Kidney epithelial cell (primary cell): ENCODE data around the gene TBL3. TPM values are rescaled to one million over a fixed set of nuclear protein-coding genes. Genes with fewer than 3 reads are reported as not detected.

Experiments
- DNase-seq: peaks from one replicate; pipeline ENCODE4 v3.0.0-alpha.2; 2010; ENCODE audit warnings: low read depth
- H3K27me3 ChIP-seq: 2 replicates; pipeline ENCODE4 v1.6.0; 2011; ENCODE audit warnings: low read length; ENCODE audit not compliant: control insufficient read depth, insufficient read depth
- H3K36me3 ChIP-seq: 2 replicates; pipeline ENCODE4 v1.5.1; 2011; ENCODE audit warnings: low read length; ENCODE audit not compliant: control insufficient read depth, insufficient read depth
- H3K4me3 ChIP-seq: 2 replicates; pipeline ENCODE4 v1.5.1; 2011; ENCODE audit warnings: low read depth, mild to moderate bottlenecking, control low read depth, low read length
- total RNA-seq: library from RNA; depleted of rRNA; stranded (reverse); fragments of >200 nt; gene quantifications from 2 replicates; pipeline ENCODE4 v1.2.3, GENCODE V29; 2015
- TF ChIP-seq, protein P1 (sequence below): IDR thresholded peaks from 2 replicates; pipeline ENCODE4 v1.5.1; 2011; ENCODE audit warnings: mild to moderate bottlenecking, moderate library complexity, low read length, control low read depth, inconsistent platforms; ENCODE audit not compliant: insufficient read depth, poor library complexity, severe bottlenecking

The TBL3 gene
- total RNA-seq, 1 donor from 2014 or later, result 70.3 TPM

DNA sequence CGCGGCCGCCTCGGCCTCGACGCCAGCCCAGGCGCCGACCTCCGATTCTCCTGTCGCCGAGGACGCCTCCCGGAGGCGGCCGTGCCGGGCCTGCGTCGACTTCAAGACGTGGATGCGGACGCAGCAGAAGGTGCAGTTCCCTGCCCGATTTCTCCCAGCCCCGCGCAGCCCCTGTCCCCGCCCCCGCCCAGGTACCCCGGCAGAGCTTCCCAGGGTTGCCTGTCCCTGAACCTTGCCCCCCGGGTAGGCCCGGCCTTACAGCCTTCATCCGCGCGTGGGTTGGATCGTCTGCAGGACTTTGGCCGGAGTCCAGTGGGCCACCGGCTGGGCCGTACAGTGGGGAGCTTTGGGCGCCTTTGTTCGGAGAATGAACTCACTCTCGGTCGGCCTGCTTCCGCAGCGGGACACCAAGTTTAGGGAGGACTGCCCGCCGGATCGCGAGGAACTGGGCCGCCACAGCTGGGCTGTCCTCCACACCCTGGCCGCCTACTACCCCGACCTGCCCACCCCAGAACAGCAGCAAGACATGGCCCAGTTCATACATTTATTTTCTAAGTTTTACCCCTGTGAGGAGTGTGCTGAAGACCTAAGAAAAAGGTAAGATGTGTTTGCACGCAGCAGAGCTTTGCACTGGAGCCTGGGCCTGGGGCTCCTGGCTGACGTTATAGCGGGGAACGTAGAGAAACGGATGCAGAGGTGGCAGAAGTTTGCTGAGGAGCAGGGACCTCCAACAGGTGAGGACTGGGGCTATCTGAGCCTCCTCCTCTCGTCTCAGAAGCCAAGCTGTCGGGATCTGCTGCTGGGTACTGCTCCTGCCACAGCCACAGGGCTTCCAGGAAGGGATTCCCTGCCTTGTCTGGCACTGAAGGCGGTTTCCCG, 12.7 kb downstream of the TBL3 start:
- H3K36me3 ChIP-seq, result peaks cover 5% of the 10 kb centered on the region
- DNase-seq, result no peak

DNA sequence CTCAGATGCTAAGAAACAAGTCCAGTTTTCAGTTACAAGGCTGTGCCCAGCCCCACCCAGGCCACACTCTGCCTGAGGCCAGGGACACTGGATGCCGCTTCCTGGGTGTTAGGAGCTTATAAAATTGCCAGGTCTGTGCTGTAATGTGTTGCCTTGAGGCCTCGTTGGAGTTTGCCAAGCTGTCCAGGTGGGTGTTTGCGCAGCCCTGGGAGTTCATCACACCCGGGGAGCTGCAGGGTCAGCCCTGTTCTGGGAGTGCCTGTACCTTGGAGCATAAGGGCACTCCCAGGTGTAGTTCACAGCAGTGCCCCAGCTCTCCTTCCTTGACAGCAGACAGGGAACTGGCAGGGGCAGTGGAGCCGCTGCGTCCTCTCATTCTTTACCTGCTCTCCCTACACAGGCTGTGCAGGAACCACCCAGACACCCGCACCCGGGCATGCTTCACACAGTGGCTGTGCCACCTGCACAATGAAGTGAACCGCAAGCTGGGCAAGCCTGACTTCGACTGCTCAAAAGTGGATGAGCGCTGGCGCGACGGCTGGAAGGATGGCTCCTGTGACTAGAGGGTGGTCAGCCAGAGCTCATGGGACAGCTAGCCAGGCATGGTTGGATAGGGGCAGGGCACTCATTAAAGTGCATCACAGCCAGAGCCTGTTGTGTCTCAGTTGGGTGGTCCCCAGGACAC, 13.8 kb downstream of the TBL3 start:
- no peak for DNase-seq
- no peak overlapping the region for H3K4me3 ChIP-seq
- peaks cover 50% of the 10 kb centered on the region for H3K27me3 ChIP-seq
- H3K36me3 ChIP-seq, result peaks cover 5% of the 10 kb centered on the region
- TF ChIP-seq, protein P1, sequence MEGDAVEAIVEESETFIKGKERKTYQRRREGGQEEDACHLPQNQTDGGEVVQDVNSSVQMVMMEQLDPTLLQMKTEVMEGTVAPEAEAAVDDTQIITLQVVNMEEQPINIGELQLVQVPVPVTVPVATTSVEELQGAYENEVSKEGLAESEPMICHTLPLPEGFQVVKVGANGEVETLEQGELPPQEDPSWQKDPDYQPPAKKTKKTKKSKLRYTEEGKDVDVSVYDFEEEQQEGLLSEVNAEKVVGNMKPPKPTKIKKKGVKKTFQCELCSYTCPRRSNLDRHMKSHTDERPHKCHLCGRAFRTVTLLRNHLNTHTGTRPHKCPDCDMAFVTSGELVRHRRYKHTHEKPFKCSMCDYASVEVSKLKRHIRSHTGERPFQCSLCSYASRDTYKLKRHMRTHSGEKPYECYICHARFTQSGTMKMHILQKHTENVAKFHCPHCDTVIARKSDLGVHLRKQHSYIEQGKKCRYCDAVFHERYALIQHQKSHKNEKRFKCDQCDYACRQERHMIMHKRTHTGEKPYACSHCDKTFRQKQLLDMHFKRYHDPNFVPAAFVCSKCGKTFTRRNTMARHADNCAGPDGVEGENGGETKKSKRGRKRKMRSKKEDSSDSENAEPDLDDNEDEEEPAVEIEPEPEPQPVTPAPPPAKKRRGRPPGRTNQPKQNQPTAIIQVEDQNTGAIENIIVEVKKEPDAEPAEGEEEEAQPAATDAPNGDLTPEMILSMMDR, result no peak

More for the DNA sequence above, 12.7 kb downstream of the TBL3 start:
- TF ChIP-seq, protein P1, result no peak
- peaks cover 54% of the 10 kb centered on the region for H3K27me3 ChIP-seq
- H3K4me3 ChIP-seq, result peak overlapping the region; percentile 79

DNA sequence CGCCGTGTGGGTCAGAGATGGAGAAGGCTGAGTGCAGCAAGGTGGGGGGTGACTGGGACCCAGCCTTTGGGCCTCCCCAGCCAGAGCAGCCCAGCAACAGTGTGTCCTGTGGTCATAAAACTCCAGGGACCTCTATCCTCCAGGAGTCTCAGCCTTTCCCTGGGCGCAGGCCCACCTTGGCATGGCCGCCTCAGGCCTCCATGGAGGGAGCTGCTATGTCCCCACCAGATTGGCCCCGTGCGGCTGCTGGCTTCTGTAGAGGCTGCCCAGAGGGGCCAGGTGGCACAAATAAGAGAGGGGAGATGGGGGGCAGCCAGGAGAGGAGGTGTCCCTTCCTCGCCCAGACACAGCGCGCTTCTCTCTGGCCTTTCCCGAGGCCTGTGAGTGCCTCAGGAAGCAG, 15.3 kb downstream of the TBL3 start:
- Histone ChIP-seq H3K36me3 (peaks cover 5% of the 10 kb centered on the region), H3K27me3 (peaks cover 44% of the 10 kb centered on the region), H3K4me3 (no peak overlapping the region)
- no peak for DNase-seq
- TF ChIP-seq, protein P1, result no peak

DNA sequence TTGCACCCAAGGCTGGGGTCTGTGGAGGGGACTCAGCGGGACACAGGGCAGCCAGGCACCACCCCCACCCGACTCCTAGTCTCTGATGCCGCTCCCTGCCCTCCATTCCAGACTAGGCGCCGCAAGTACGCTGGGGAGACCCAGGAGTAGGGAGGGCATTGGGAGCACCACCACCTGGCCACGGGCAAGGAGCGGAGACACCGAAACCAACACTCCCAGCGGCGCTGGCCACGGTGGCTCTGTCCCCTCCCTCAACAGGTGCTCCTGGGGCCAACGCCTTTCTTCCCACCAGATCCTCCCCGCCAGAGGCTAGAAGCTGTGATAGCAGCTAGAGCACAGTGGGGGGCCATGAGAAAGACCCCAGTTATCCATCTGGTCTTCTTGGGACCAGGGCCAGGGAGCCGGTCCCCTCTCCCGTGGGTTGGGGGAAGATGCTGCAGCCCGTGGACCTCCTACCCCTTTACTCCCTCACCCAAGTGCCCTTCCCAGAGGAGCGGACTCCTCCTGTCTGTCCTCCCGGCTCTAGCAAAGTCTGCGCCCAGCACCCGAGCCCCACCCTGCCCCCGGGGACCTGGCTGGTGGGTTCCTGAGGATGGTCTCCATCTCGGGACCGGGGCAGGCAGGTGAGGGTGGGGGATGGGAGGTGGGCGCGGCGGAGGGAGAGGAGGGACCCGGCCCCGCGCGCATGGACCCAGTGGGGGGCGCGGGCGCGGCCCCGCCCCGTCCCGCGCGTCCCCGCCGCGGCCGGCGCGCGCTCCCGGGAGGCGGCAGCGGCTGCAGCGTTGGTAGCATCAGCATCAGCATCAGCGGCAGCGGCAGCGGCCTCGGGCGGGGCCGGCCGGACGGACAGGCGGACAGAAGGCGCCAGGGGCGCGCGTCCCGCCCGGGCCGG, 17.6 kb downstream of the TBL3 start, which contains the start of gene SYNGR3:
Gene SYNGR3, plus strand, starts transcription at position 762 of the 892 bp plus-strand sequence. CDS start 133 bp downstream, outside the sequence.
- Histone ChIP-seq H3K4me3 (peak within 1 kb of the TSS; percentile 31), H3K27me3 (peaks cover 29% of the 10 kb centered on the region), H3K36me3 (peaks cover 5% of the 10 kb centered on the region)
- DNase-seq, result no peak
- TF ChIP-seq, protein P1, result no peak

DNA sequence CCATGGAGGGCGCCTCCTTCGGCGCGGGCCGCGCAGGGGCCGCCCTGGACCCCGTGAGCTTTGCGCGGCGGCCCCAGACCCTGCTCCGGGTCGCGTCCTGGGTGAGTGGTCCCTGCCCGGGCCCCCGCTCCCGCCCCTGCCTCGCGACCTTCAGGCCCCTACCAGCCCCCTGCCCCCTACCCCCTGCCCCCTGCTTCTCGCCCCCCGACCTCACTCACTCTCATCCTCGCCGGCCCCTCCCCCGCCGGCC, 18.2 kb downstream of the TBL3 start:
- Histone ChIP-seq H3K4me3 (peak overlapping the region; percentile 31), H3K36me3 (peaks cover 5% of the 10 kb centered on the region)
- TF ChIP-seq, protein P1, result no peak

More for the DNA sequence above, 18.2 kb downstream of the TBL3 start:
- peaks cover 29% of the 10 kb centered on the region for H3K27me3 ChIP-seq
- DNase-seq, result no peak
